Measurements from ENCODE around the gene DHRS7. TPM values are rescaled to one million over a fixed set of nuclear protein-coding genes. Genes with fewer than 3 reads are reported as not detected.
A peak's percentile ranks its signal among the peaks of the same experiment; 100 is the strongest.

Gene DHRS7
- total RNA-seq, 1 donor from 2014 or later: 53.1 TPM

DNA sequence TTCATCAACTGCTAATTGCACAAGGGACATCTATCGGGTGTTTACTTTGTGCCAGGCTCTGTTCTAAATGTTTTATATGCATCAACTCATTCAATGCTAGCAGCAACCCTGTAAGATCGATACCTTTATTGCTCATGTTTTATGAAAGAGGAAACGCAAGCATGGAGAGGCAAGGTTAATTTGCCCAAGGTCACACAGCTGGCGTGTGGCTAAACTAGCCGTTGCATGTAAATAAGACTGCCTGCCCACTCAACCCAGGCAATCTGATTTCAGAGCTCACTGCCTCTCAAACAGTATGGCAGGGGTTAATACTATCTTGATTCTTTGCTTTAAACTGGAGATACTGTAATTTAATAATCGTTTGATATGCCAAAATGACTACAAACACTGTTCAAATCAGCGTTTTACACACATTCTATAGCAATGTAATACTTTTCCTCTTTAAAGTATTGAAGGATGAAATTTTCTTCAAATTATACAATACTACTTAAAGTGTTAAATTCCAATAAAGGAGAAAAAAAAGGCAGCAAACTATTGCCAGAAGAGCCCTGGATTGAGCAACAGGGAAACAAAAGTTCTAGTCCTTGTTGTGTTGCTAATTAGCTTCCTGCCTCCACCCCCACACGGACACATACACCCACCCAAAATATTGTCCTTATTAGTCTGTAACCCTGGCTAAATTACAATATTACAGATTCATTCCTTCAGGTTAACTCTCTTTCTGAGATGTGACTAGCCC is 39.1 kb upstream of the DHRS7 start:
- Mint-ChIP-seq H3K27me3 (ENCODE audit: low read depth) (peaks cover 25% of the 10 kb centered on the region), H3K27ac (ENCODE audit: unreplicated experiment) (no peak overlapping the region), H3K4me1 (ENCODE audit: low read depth) (no peaks in the 10 kb centered on the region)

DNA sequence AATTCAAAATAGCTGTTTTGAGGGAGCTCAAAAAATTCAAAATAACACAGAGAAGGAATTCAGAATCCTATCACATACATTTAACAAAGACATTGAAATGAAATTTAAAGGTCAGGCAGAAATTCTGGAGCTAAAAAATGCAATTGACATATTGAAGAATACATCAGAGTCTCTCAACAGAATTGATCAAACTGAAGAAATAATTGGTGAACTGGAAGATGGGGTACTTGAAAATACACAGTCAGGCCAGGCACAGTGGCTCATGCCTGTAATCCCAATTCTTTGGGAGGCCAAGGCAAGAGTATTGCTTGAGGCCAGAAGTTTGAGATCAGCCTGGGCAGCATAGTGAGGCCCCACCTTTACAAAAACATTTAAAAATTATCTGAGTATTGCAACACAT is 34.1 kb upstream of the DHRS7 start:
- peaks cover 17% of the 10 kb centered on the region for H3K9me3 Mint-ChIP-seq (ENCODE audit: low read depth)
- no peak for DNase-seq (ENCODE audit: low spot score)
- TF ChIP-seq, protein P1, sequence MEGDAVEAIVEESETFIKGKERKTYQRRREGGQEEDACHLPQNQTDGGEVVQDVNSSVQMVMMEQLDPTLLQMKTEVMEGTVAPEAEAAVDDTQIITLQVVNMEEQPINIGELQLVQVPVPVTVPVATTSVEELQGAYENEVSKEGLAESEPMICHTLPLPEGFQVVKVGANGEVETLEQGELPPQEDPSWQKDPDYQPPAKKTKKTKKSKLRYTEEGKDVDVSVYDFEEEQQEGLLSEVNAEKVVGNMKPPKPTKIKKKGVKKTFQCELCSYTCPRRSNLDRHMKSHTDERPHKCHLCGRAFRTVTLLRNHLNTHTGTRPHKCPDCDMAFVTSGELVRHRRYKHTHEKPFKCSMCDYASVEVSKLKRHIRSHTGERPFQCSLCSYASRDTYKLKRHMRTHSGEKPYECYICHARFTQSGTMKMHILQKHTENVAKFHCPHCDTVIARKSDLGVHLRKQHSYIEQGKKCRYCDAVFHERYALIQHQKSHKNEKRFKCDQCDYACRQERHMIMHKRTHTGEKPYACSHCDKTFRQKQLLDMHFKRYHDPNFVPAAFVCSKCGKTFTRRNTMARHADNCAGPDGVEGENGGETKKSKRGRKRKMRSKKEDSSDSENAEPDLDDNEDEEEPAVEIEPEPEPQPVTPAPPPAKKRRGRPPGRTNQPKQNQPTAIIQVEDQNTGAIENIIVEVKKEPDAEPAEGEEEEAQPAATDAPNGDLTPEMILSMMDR (IDR thresholded peaks at IDR 0.05): no peak
- no peak overlapping the region for H3K27ac Mint-ChIP-seq (ENCODE audit: unreplicated experiment)
- peaks cover 6% of the 10 kb centered on the region for H3K36me3 Mint-ChIP-seq (ENCODE audit: low read depth)
- no peak overlapping the region for H3K4me3 Mint-ChIP-seq (ENCODE audit: unreplicated experiment)
- H3K27me3 Mint-ChIP-seq (ENCODE audit: low read depth): peaks cover 7% of the 10 kb centered on the region
- no peaks in the 10 kb centered on the region for H3K4me1 Mint-ChIP-seq (ENCODE audit: low read depth)

More for the DNA sequence above, 39.1 kb upstream of the DHRS7 start:
- Mint-ChIP-seq H3K36me3 (ENCODE audit: low read depth) (peaks cover 3% of the 10 kb centered on the region), H3K4me3 (ENCODE audit: unreplicated experiment) (no peak overlapping the region), H3K9me3 (ENCODE audit: low read depth) (peaks cover 13% of the 10 kb centered on the region)
- no peak for DNase-seq (ENCODE audit: low spot score)
- TF ChIP-seq, protein P1 (IDR thresholded peaks at IDR 0.05): no peak

DNA sequence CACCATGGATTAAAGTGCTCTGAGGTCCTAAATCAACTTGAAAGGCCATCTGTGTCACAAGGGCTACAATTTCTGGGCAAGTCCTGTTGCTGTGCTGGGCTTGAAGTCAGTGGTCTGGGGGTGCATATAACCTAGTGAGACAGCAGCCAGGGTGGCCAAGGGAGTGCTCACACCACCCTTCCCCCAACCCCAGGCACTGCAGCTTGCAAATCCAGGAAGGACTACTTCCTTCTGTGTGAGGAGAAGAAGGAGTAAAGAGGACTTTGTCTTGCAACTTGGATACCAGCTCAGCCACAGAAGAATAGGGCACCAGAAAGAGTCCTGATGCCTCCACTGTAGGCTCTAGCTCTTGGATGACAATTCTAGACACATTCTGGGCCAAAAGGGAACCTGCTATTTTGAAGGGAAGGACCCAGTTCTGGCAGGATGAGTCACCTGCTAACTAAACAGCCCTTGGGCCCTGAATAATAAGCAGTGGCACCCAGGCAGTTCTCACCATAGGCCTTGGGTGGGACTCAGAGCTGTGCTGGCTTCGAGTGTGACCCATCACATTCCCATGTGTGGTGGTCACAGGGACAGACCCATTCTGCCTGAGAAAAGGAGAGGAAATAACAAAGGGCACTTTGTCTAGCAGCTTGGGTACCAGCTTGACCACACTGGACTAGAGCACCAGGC is 32.6 kb upstream of the DHRS7 start:
- no peak for DNase-seq (ENCODE audit: low spot score)
- Mint-ChIP-seq H3K27ac (ENCODE audit: unreplicated experiment) (no peak overlapping the region), H3K4me1 (ENCODE audit: low read depth) (no peaks in the 10 kb centered on the region), H3K27me3 (ENCODE audit: low read depth) (peaks cover 2% of the 10 kb centered on the region), H3K9me3 (ENCODE audit: low read depth) (peaks cover 17% of the 10 kb centered on the region), H3K36me3 (ENCODE audit: low read depth) (peaks cover 6% of the 10 kb centered on the region), H3K4me3 (ENCODE audit: unreplicated experiment) (no peak overlapping the region)
- TF ChIP-seq, protein P1 (IDR thresholded peaks at IDR 0.05): no peak

DNA sequence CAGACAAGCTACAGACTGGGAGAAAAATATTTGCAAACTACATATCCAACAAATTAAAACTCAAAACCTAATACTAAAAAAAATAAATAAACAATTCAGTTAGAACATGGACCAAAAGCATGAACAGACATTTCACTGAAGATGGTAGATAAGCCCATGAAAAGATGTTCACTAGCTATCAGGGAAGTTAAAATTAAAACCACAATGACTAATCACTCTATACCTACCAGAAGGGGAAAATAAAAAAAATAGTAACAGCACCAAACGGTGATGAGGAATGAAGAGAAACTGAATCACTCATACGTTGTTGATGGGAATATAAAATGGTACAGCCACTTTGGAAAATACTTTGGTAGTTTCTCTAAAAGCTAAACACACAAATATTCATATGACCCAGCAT is 31.1 kb upstream of the DHRS7 start:
- peaks cover 6% of the 10 kb centered on the region for H3K36me3 Mint-ChIP-seq (ENCODE audit: low read depth)
- H3K9me3 Mint-ChIP-seq (ENCODE audit: low read depth): peaks cover 15% of the 10 kb centered on the region
- H3K4me1 Mint-ChIP-seq (ENCODE audit: low read depth): no peaks in the 10 kb centered on the region
- no peak overlapping the region for H3K4me3 Mint-ChIP-seq (ENCODE audit: unreplicated experiment)
- TF ChIP-seq, protein P1 (IDR thresholded peaks at IDR 0.05): no peak
- peaks cover 2% of the 10 kb centered on the region for H3K27me3 Mint-ChIP-seq (ENCODE audit: low read depth)
- DNase-seq (ENCODE audit: low spot score): no peak
- no peak overlapping the region for H3K27ac Mint-ChIP-seq (ENCODE audit: unreplicated experiment)

DNA sequence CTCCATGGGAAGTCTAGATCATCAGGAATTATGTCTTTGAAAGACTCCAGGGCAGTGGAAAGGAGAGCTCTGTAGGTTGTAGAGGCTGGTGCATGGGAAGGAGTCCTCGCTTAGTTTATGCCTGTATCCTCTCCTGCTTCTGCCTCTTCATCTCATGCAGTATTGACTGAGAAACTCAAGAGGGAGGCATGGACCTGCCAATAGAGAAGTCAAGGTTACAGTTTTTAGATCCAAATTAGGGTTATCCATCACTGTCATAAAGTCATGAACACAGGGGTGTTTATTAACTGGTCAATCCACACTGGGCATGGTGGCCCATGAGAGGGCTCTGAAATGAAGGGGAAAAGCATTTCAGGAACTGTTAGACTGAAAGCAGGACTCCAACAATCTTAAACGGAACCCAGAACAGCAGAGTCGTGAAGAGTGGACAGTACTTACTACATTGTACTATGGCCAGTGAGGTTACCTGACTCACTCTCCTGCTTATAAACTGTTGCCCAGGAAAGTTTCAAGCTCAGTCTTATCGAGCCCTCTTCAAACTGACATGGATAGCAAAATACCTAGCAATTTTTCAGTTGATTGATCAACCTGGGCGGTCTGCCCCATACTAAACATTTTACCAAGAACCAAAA is 30.1 kb upstream of the DHRS7 start:
- Mint-ChIP-seq H3K9me3 (ENCODE audit: low read depth) (peaks cover 13% of the 10 kb centered on the region), H3K27ac (ENCODE audit: unreplicated experiment) (no peak overlapping the region), H3K4me3 (ENCODE audit: unreplicated experiment) (no peak overlapping the region), H3K36me3 (ENCODE audit: low read depth) (peaks cover 6% of the 10 kb centered on the region), H3K4me1 (ENCODE audit: low read depth) (no peaks in the 10 kb centered on the region), H3K27me3 (ENCODE audit: low read depth) (peaks cover 2% of the 10 kb centered on the region)
- TF ChIP-seq, protein P1 (IDR thresholded peaks at IDR 0.05): peak; percentile 49
- DNase-seq (ENCODE audit: low spot score): no peak
